IPS DF 6.9 (cell line): Measurements from ENCODE around the gene MTAP.
"Not testable (repeated sequence)": the region's sequence is repeated elsewhere in the genome, so short reads cannot be mapped to it uniquely, and the experiment has no call there.

Experiments used
- DNase-seq: peaks from one replicate; pipeline ENCODE4 v3.0.0-alpha.2; 2013; ENCODE audit warnings: low read depth, low spot score
- H3K27ac ChIP-seq: one replicate; pipeline ENCODE4 v1.5.1; 2013; ENCODE audit warnings: low read length, control low read depth
- H3K27me3 ChIP-seq: 2 replicates; pipeline ENCODE4 v1.6.1; 2013; ENCODE audit warnings: mild to moderate bottlenecking, low read length; ENCODE audit not compliant: control insufficient read depth, insufficient read depth
- H3K36me3 ChIP-seq: 2 replicates; pipeline ENCODE4 v1.6.1; 2013; ENCODE audit warnings: low read length; ENCODE audit not compliant: control insufficient read depth, insufficient read depth
- H3K4me1 ChIP-seq: 2 replicates; pipeline ENCODE4 v1.6.1; 2013; ENCODE audit warnings: low read length; ENCODE audit not compliant: control insufficient read depth, insufficient read depth
- H3K4me3 ChIP-seq: 2 replicates; pipeline ENCODE4 v1.5.1; 2013; ENCODE audit warnings: mild to moderate bottlenecking, low read length
- H3K9me3 ChIP-seq: 2 replicates; pipeline ENCODE4 v1.6.1; 2013; ENCODE audit warnings: low read length, inconsistent platforms; ENCODE audit not compliant: control insufficient read depth, insufficient read depth
- WGBS: extraction: QIAGEN DNeasy Blood & Tissue Kit; methylation state at CpG from one replicate; pipeline ENCODE4 v1.1.7; 2013; ENCODE audit warnings: mixed read lengths, missing lambda C conversion rate; ENCODE audit not compliant: insufficient read length, insufficient coverage; 5-methylcytosine and 5-hydroxymethylcytosine counted together

Gene MTAP

DNA sequence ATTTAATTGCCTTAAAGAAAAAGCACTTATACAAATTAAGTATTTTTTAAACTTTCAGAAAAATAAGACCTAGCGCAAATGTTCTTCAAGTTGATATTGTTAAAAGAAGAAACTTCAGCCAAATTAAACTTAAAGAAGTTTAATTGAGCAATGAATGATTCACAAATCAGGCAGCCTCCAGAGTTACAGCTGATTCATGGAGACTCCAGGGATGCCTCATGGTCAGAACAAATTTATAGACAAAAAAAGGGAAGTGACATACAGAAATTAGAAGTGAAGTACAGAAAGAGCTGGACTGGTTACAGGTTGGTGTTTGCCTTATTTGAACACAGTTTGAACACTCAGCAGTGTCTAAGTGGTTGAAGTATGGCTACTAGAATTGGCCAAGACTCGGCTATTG lies 131.4 kb downstream of the MTAP start:
- Histone ChIP-seq H3K4me3 (no peak overlapping the region), H3K27me3 (no peaks in the 10 kb centered on the region), H3K36me3 (no peaks in the 10 kb centered on the region), H3K27ac (no peak overlapping the region), H3K4me1 (no peaks in the 10 kb centered on the region), H3K9me3 (no peaks in the 10 kb centered on the region)
- no CpG with 5 or more reads among the region's 2 CpGs for WGBS
- DNase-seq, result no peak

DNA sequence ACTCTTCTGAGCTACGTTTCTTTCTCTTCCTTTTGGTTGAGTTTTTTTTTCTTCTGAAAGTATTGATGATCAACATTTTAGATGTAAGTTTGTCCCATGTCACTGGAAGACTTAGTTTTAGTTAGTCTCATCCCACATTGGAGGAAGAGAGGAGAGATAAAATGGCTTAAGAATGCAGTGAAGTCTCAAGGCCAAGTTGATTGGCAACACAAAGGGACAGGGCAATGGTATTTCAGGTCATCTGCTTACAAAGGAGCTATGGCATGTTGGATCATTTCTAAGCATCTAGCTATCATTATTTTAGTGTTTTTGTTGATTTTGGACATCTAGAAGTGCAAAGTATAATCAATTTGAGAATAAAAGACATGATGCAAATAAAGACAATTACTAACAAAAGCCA lies 133.2 kb downstream of the MTAP start:
- no CpG with 5 or more reads among the region's 1 CpG for WGBS
- H3K9me3 ChIP-seq, result no peaks in the 10 kb centered on the region
- no peak overlapping the region for H3K27ac ChIP-seq
- H3K27me3 ChIP-seq, result no peaks in the 10 kb centered on the region
- no peak overlapping the region for H3K4me3 ChIP-seq
- no peak for DNase-seq
- no peaks in the 10 kb centered on the region for H3K36me3 ChIP-seq
- no peaks in the 10 kb centered on the region for H3K4me1 ChIP-seq

DNA sequence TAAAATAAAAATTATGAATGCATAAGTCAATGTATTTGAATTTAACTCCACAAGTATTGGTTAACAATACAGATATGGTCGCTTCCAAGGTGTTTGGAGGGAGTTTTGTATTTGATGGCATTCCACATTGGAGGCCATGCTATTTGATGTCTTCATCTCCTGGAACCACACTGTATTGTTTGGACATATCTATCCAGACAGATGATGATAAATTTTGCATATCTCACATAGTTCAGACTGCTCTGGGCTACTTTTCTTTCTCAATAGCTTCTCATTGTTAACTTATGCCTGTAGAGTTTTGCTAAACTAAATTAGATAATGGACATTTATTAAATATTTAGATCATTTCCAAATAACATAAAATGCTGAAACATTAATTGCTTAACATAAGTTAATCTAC lies 133.7 kb downstream of the MTAP start:
- Histone ChIP-seq H3K4me3 (no peak overlapping the region), H3K36me3 (no peaks in the 10 kb centered on the region), H3K9me3 (no peaks in the 10 kb centered on the region), H3K4me1 (no peaks in the 10 kb centered on the region), H3K27me3 (no peaks in the 10 kb centered on the region), H3K27ac (no peak overlapping the region)
- no CpG with 5 or more reads among the region's 1 CpG for WGBS
- DNase-seq, result no peak

DNA sequence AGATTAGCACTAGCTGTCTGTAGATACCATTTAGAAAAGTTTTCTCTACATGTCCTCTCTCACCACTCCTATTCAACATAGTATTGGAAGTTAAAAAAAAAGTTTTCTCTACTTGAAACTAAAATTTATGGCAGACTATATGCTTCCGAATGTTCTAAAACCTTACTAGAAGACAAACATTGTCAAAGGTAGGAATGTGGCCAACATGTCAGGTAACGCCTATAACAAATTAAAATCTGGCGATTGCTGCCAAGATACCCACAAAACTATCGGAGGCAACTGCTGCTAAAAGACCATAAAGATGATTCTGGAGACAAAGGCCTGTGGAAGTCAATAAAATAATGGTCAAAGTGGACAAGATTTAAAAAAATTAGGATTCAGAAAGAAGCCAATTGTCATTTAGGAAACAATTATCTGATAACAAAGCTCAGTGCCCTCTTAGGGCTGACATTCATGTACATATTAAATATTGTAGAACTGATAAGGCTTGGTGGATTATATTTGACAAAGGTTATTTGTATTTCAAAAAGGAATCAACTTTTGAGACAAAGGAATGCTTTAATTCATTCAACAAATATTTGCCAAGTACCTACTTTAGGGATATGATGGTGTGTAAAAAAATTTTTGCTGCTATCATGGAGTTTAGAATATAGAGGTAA lies 139.0 kb downstream of the MTAP start:
- Histone ChIP-seq H3K9me3 (no peaks in the 10 kb centered on the region), H3K27ac (no peak overlapping the region), H3K36me3 (no peaks in the 10 kb centered on the region), H3K4me1 (no peaks in the 10 kb centered on the region), H3K4me3 (no peak overlapping the region), H3K27me3 (no peaks in the 10 kb centered on the region)
- WGBS, result no CpG with 5 or more reads among the region's 4 CpGs
- no peak for DNase-seq

DNA sequence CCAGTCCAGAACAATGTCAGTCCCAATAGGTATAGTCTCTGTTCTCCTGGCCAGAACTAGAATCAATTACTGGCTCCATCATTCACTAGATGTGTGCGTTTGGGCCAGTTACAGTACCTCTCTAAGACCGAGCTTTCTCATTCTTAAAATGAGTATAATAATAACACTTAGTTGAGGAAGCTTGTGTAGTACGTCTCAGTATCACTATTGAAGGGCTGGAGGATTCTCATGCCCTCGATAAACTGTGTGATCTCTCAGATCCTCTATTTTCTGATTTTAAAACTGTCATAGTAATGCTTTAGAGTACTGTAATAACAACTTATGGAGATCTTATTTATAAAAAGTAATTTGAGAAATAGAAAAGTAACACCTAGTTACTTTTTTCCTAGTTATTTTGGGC lies 141.0 kb downstream of the MTAP start:
- no peaks in the 10 kb centered on the region for H3K27me3 ChIP-seq
- H3K36me3 ChIP-seq, result no peaks in the 10 kb centered on the region
- DNase-seq, result no peak
- no peak overlapping the region for H3K27ac ChIP-seq
- H3K4me3 ChIP-seq, result no peak overlapping the region
- no peaks in the 10 kb centered on the region for H3K9me3 ChIP-seq
- no peaks in the 10 kb centered on the region for H3K4me1 ChIP-seq
- no CpG with 5 or more reads among the region's 4 CpGs for WGBS

DNA sequence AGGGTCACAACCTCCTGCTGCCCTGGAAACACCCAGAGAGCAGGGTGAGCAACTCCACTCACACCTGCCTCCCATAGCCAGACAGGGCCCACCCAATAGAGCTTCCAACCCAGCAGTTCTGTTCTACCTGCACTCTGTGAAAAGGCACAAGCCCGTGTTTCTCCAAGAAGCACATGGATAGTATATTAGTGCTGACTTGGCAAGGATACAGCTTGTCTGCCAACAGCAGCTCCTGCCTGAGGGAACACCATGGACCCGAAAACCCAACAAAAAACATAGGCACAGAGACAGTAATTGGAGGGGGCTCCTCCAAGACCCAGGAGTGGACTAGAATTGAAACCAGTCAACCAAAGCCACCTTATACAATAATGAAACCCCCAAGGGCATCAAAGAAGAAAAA lies 143.2 kb downstream of the MTAP start:
- no peak overlapping the region for H3K27ac ChIP-seq
- no peaks in the 10 kb centered on the region for H3K4me1 ChIP-seq
- H3K4me3 ChIP-seq, result no peak overlapping the region
- no peaks in the 10 kb centered on the region for H3K9me3 ChIP-seq
- no peak for DNase-seq
- no peaks in the 10 kb centered on the region for H3K36me3 ChIP-seq
- WGBS, result no CpG with 5 or more reads among the region's 2 CpGs
- H3K27me3 ChIP-seq, result no peaks in the 10 kb centered on the region

DNA sequence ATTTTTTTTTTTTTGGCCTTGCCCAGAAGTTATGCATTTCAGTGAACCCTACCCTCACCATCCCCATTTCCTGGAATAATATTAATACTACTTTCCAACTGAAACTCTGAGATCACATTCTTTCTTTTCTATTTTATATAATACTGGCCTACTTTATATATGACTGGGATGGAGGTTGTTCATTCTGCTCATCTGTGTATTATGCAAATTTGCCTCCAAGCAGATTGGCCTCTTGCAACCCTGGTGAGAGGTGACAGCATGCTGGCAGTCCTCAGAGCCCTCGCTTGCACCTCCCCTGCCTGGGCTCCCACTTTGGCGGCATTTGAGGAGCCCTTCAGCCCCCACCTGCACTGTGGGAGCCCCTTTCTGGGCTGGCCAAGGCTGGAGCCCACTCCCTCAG lies 156.4 kb downstream of the MTAP start:
- Histone ChIP-seq H3K9me3 (no peaks in the 10 kb centered on the region), H3K27me3 (no peaks in the 10 kb centered on the region), H3K27ac (no peak overlapping the region), H3K4me1 (no peaks in the 10 kb centered on the region), H3K36me3 (no peaks in the 10 kb centered on the region), H3K4me3 (no peak overlapping the region)
- no peak for DNase-seq
- WGBS, result no CpG with 5 or more reads among the region's 2 CpGs

DNA sequence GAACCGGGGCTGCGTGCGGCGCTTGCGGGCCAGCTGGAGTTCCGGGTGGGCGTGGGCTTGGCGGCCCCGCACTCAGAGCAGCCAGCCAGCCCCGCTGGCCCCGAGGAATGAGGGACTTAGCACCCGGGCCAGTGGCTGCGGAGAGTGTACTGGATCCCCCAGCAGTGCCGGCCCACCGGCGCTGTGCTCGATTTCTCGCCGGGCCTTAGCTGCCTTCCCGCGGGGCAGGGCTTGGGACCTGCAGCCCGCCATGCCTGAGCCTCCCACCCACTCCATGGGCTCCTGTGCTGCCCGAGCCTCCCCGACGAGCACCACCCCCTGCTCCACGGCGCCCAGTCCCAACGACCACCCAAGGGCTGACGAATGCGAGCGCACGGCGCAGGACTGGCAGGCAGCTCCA lies 156.8 kb downstream of the MTAP start:
- WGBS, result no CpG with 5 or more reads among the region's 33 CpGs
- not testable (repeated sequence) for H3K36me3 ChIP-seq, H3K27me3 ChIP-seq, H3K27ac ChIP-seq, H3K4me1 ChIP-seq, DNase-seq, H3K9me3 ChIP-seq, H3K4me3 ChIP-seq

DNA sequence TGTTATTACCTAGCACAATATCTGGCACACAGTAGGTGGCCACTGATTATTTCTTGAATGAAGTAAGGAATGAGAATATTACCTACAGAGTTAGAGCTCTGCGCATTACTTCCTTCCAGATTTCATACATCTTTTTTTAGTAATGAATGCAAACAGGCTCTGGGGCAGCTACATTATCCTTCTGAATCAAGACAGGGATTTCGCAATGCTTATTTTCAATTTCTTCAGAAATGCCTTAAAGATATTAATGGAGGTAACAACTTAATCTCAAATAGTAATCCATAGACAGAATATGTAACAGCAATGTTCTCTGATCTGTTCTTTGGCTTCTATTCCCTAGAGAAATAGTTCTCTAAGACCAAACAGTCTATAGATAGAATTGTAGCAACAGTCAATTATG lies 159.1 kb downstream of the MTAP start:
- no peak for DNase-seq
- Histone ChIP-seq H3K36me3 (no peaks in the 10 kb centered on the region), H3K4me1 (no peaks in the 10 kb centered on the region), H3K27me3 (peaks cover 23% of the 10 kb centered on the region), H3K9me3 (no peaks in the 10 kb centered on the region), H3K4me3 (no peak overlapping the region), H3K27ac (no peak overlapping the region)
- no CpG with 5 or more reads among the region's 2 CpGs for WGBS

DNA sequence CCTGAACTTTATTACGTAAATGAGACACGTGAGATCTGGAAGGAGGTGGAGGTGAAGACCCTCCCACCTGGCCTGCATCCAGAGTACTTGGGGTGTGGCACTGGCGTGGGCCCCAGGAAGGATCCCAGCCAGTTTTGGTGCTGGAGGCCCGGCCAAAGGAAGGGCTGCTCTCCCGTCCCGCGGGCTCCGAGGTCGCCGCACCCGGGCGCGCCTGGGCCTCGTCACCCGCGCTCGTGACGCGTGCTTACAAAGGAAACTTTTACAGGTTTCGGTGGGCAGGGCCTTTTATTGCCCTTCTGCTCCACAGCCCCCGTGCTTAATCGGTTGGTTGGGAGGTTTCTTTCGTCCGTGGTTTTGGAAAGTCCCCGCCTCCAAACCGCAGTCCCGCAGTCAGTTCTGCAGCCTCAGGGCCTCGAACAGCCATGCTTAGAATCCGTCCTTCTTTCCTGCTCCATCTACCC lies 162.5 kb downstream of the MTAP start:
- H3K27ac ChIP-seq, result no peak overlapping the region
- no peak overlapping the region; the same call in 1 of the 2 replicates for H3K4me3 ChIP-seq
- H3K36me3 ChIP-seq, result no peaks in the 10 kb centered on the region
- no CpG with 5 or more reads among the region's 29 CpGs for WGBS
- peaks cover 57% of the 10 kb centered on the region for H3K27me3 ChIP-seq
- peaks cover 3% of the 10 kb centered on the region; the same call in 1 of the 2 replicates for H3K4me1 ChIP-seq
- DNase-seq, result no peak
- no peaks in the 10 kb centered on the region for H3K9me3 ChIP-seq

DNA sequence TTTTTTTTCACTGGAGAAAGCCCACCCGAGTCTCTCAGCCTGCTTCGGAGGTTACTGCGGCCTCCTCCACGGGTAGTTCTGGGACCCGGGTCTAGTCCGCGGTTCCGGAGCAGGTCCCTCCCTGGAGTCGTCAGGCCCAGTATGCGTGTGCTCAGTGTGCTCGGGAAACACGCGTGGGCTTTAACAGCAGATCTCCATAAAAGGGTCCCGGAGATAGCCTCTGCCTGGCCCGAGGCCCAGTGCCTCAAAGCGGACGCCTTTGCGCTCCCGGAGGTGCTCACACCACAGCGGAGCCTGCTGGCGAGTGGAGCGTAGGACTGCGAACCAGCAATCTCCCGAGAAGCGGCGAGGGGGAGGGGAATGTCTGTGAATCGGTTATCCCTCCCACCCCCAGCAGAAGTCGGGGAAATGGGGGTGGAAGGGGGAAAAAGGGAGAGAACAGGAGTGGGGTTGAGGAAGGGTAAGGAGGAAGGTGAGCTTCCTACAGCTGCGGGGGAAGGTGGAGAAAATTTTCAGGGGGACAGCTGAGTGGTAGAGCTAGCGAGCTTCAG lies 163.0 kb downstream of the MTAP start:
- no peak overlapping the region for H3K27ac ChIP-seq
- H3K36me3 ChIP-seq, result no peaks in the 10 kb centered on the region
- no peak for DNase-seq
- WGBS, result no CpG with 5 or more reads among the region's 30 CpGs
- no peaks in the 10 kb centered on the region for H3K9me3 ChIP-seq
- H3K4me1 ChIP-seq, result peaks cover 3% of the 10 kb centered on the region; the same call in 1 of the 2 replicates
- peaks cover 62% of the 10 kb centered on the region for H3K27me3 ChIP-seq
- H3K4me3 ChIP-seq, result no peak overlapping the region; the same call in 1 of the 2 replicates
